ENCODE data around the gene BUB1.
"Not testable (repeated sequence)": the region's sequence is repeated elsewhere in the genome, so short reads cannot be mapped to it uniquely, and the experiment has no call there.

Gene BUB1

DNA sequence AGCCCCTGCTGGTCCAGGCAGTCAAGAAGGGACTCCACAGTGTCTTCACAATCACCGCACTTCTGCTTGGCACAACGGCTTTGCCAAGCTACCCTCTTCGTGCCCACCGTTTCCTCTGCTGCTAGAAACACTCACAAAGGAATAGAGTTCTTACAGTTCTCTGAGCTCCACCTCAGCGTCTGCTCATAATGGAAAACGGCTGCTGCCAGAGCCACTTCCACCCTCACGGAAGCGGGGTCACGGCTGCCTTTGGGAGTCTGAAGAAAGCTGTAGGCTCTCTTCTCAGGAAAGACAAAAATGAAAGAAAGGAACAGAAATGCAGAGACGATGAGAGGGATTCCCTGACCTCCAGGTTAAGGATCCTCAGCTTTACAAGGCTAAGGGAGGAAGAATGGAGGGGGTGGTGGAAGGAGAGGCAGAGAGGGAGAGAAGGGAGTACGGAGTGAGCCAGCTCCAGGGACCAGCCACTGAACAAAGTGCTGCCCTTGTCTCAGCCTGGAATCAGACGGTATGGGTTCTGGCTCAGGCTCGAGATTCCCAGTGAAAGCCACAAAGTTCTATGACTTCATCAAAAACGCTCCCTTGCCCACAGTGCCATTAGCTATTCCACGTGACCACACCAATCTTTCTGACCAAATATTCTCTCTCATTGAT is 88.1 kb downstream of the BUB1 start:
- FAIRE-seq = not testable (repeated sequence)

DNA sequence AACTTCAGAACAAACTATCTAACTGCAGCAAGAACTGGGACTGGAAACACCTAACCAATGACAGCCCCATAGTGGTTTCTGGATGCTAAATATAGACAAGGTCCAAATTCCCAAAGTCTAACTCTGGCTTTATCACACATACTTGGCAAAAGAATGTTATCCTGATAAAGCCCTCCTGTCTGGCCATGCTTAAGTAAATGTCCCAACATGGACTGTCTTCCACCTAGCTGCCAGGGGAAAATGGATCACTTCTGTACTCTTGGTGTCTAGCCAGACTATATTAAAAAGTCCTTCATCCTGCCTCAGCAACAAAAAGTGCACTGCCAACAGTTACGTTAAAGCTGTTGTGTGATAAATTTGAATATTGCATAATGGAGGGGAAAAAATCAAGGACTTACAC is 89.3 kb downstream of the BUB1 start:
- not testable (repeated sequence) for FAIRE-seq

Measured in G401.6 (cell line).